GM20000 (cell line): ENCODE results near the gene PPIH.
"Not testable (repeated sequence)": the region's sequence is repeated elsewhere in the genome, so short reads cannot be mapped to it uniquely, and the experiment has no call there.

ENCODE experiments used
- DNase-seq: peaks from one replicate; pipeline ENCODE4 v3.0.0; 2012; ENCODE audit warnings: low spot score
- CTCF ChIP-seq: IDR thresholded peaks from 2 replicates; pipeline ENCODE4 v1.5.1; 2012; ENCODE audit warnings: mild to moderate bottlenecking, control low read depth; ENCODE audit errors: extremely low read depth, missing control alignments

Gene PPIH

DNA sequence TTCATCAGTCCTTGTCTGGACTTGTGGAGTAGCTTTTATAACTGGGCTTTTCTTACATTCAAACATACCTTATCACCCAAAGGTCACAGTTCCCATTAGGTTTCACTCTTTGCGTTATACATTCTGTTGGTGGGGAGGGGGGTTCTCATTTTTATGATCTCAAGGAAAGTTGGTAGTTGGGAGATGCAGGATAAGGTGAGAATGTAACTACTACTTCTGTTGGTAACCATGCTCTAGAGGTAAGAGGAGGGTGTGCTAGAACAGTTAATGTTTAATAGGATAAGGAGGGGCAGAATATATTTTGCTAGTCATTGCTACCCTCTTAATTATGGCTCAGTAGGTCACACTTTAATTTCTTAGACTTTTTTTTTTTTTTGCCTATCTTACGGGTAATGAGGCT lies 34.7 kb downstream of the PPIH start:
- DNase-seq, result no peak
- no peak for TF ChIP-seq CTCF

DNA sequence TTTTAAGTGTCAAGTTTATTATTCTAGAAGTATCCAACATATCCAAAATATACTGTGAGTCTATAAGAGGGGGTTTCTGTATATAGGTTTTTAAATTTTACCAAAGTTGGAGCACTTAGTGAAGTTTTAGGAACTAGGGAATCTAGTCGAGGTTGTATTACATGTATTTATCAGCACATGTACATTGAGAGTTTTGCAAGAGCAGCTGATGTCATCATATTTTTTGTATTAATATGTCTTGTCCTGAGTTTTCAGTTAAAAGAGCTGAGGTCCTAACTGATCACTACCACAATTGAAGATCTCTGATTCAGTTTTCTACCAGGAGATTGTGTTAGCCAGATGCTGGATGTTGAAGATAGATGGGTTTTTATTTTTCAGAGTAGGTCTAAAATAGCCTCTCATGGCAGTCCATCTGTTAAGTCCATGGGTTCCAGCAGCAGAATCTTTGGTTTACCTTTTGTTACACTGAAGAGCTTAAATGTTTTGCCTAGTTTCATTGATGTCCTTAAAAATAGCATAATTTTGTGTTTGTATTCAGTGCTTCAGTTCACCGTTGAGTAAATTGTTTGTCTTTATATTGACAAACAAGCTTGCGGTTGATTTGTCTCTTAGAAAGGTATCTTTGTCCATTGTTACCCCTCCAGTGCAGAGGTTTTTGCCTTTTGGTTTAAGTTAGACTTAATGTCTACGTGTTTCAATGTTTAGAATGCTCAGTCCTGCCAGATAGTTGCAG lies 40.0 kb downstream of the PPIH start:
- no peak for DNase-seq
- TF ChIP-seq CTCF, result no peak

DNA sequence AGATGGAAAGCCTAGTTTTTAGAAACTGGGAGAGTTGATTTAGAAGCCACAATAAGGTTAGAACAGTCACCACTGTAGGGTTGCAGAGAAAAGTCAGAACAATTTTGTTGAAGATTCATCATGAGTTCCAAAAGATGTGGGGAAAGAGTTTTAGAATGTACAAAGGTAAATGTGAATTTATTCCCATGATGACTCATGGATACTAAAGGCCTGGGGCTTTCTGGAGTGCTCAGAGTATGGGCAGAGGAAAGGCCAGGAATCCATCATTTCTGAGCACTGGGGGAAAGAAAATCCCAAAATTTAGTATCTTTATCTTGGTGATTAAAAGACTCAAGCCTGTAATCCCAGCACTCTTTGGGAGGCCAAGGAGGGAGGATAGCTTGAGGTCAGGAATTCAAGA lies 41.8 kb downstream of the PPIH start:
- no peak for TF ChIP-seq CTCF
- DNase-seq, result no peak

DNA sequence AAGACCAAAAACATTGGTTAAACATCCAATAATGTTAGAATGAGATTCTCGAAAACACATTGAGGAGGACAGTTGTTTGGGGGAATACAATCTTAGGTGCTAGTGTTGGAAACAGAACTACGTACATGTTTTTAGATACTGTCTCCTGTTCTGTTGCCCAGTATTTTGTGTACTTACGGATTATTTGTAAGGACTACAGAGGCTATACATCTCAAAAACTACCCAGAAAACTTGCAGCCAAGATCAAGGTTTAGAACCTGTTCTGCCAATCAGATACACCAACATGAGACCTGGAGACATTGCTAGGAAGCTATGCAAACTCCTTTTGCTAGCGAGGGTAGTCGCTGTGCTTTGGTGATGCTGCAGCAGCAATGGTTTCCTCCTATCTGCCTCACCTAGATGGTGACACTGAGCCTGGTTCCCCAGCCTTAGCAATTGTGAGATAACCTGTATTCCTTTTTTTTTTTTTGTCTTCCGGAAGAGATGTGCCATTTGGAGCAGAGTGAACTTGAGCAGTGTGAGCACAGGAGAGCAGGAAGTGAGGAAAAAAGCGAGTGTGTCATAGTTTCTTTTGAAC lies 45.8 kb downstream of the PPIH start:
- no peak for DNase-seq
- no peak for TF ChIP-seq CTCF

GRCh38 chr1:42712808-42713207 lies 54.6 kb downstream of the PPIH start:
- DNase-seq, result not testable (repeated sequence)

- no peak for DNase-seq
- no peak for TF ChIP-seq CTCF
Observed at GRCh38 chr1:42713293-42713692, 55.1 kb downstream of the PPIH start.

DNA sequence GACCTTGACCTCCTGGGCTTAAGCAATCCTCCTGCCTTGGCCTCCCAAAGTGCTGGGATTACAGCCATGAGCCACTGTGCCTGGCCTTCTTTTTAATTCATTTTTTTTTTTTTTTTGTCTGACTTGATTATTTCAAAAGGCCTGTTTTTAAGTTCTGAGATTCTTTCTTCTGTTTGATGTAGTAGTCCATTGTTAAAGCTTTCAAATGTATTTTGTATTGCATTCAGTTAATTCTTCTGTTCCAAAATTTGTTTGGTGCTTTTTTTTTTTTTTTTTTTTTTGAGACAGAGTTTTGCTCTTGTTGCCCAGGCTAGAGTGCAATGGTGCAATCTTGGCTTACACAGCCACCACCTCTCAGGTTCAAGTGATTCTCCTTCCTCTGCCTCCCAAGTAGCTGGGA lies 56.2 kb downstream of the PPIH start:
- not testable (repeated sequence) for DNase-seq

- TF ChIP-seq CTCF, result no peak
- no peak for DNase-seq
Observed at GRCh38 chr1:42720868-42721267, 62.6 kb downstream of the PPIH start.
